Neural cell (in vitro differentiated cells): Measurements from ENCODE around the gene SUMO2. TPM values are rescaled to one million over a fixed set of nuclear protein-coding genes. Genes with fewer than 3 reads are reported as not detected.

ENCODE experiments used
- H2AFZ ChIP-seq: fragments of 200-600, 300-800 bp; sonication (generic), shearing (Covaris generic); 2 replicates; pipeline ENCODE4 v1.6.0; 2014; ENCODE audit warnings: low read depth, mild to moderate bottlenecking, antibody characterized with exemption, low read length, moderate library complexity
- H3F3A ChIP-seq: fragments of 200-600 bp; shearing (Covaris generic); 2 replicates; pipeline ENCODE4 v1.6.1; 2016; ENCODE audit warnings: mild to moderate bottlenecking, moderate library complexity, mixed read lengths, antibody characterized with exemption, low read length; ENCODE audit not compliant: insufficient read depth, poor library complexity, severe bottlenecking
- H3K27ac ChIP-seq: fragments of 200-600, 300-800 bp; sonication (generic), shearing (Covaris generic); 2 replicates; pipeline ENCODE4 v1.5.1; 2014; ENCODE audit warnings: mild to moderate bottlenecking, low read length, moderate library complexity
- H3K27me3 ChIP-seq: fragments of 300-800, 200-600 bp; sonication (generic), shearing (Covaris generic); 2 replicates; pipeline ENCODE4 v1.6.0; 2014; ENCODE audit warnings: mild to moderate bottlenecking, low read depth, low read length, moderate library complexity; ENCODE audit not compliant: insufficient read depth
- H3K36me3 ChIP-seq: fragments of 300-800, 200-600 bp; sonication (generic), shearing (Covaris generic); 2 replicates; pipeline ENCODE4 v1.5.1; 2014; ENCODE audit warnings: mild to moderate bottlenecking, antibody characterized with exemption, low read length, moderate library complexity; ENCODE audit not compliant: insufficient read depth
- H3K4me2 ChIP-seq: fragments of 300-800, 200-600 bp; sonication (generic), shearing (Covaris generic); 2 replicates; pipeline ENCODE4 v1.6.0; 2014; ENCODE audit warnings: mild to moderate bottlenecking, low read length
- H3K4me3 ChIP-seq: fragments of 300-800, 200-600 bp; sonication (generic), shearing (Covaris generic); 2 replicates; pipeline ENCODE4 v1.5.1; 2014; ENCODE audit warnings: mild to moderate bottlenecking, low read length, moderate library complexity
- H3K79me2 ChIP-seq: fragments of 200-600 bp; shearing (Covaris generic); replicated peaks from 2 replicates; pipeline ENCODE4 v1.6.0; 2014; ENCODE audit warnings: mild to moderate bottlenecking, low read length, moderate library complexity; ENCODE audit not compliant: insufficient read depth
- H3K9ac ChIP-seq: fragments of 300-800, 200-600 bp; sonication (generic), shearing (Covaris generic); 2 replicates; pipeline ENCODE4 v1.6.1; 2016; ENCODE audit warnings: mild to moderate bottlenecking, low read length, mixed read lengths
- H3K9me2 ChIP-seq: fragments of 200-600 bp; shearing (Covaris generic); 2 replicates; pipeline ENCODE4 v1.6.1; 2016; ENCODE audit warnings: mild to moderate bottlenecking, low read length, mixed read lengths; ENCODE audit not compliant: insufficient read depth
- H3K9me3 ChIP-seq: fragments of 200-600, 300-800 bp; sonication (generic), shearing (Covaris generic); 2 replicates; pipeline ENCODE4 v1.6.1; 2016; ENCODE audit warnings: mild to moderate bottlenecking, mixed run types, low read length, moderate library complexity, mixed read lengths
- H4K20me1 ChIP-seq: fragments of 200-600 bp; shearing (Covaris generic); 2 replicates; pipeline ENCODE4 v1.6.1; 2016; ENCODE audit warnings: mild to moderate bottlenecking, mixed run types; ENCODE audit not compliant: insufficient read depth
- CTCF ChIP-seq: fragments of 450-650 bp; IDR thresholded peaks from 2 replicates; pipeline ENCODE4 v1.5.1; 2014; ENCODE audit warnings: antibody characterized with exemption, mild to moderate bottlenecking, moderate library complexity; ENCODE audit not compliant: poor library complexity, severe bottlenecking
- EP300 ChIP-seq: fragments of 450-650 bp; conservative IDR thresholded peaks from 2 replicates; pipeline ENCODE4 v1.6.1; 2014; ENCODE audit warnings: antibody characterized with exemption, mild to moderate bottlenecking, moderate library complexity; ENCODE audit not compliant: poor library complexity, severe bottlenecking
- EZH2 ChIP-seq: fragments of 200-600, 300-800 bp; shearing (Covaris generic), sonication (generic); IDR thresholded peaks from 2 replicates; pipeline ENCODE4 v1.6.1; 2014; ENCODE audit warnings: antibody characterized with exemption, low read length, borderline replicate concordance, mild to moderate bottlenecking; ENCODE audit not compliant: insufficient read depth, poor library complexity, severe bottlenecking
- MXI1 ChIP-seq: fragments of 450-650 bp; conservative IDR thresholded peaks from 2 replicates; pipeline ENCODE4 v1.6.1; 2014; ENCODE audit warnings: antibody characterized with exemption, mild to moderate bottlenecking; ENCODE audit not compliant: poor library complexity, severe bottlenecking
- POLR2AphosphoS5 ChIP-seq: IDR thresholded peaks from 2 replicates; pipeline ENCODE4 v1.6.1; 2012
- RAD21 ChIP-seq: fragments of 450-650 bp; conservative IDR thresholded peaks from 2 replicates; pipeline ENCODE4 v1.6.1; 2014; ENCODE audit warnings: antibody characterized with exemption, mild to moderate bottlenecking, moderate library complexity
- REST ChIP-seq: IDR thresholded peaks from 2 replicates; pipeline ENCODE4 v1.6.1; 2012; ENCODE audit warnings: borderline replicate concordance
- SMC3 ChIP-seq: fragments of 450-650 bp; conservative IDR thresholded peaks from 2 replicates; pipeline ENCODE4 v1.6.1; 2014; ENCODE audit warnings: antibody characterized with exemption, mild to moderate bottlenecking, moderate library complexity; ENCODE audit not compliant: poor library complexity
- TAF1 ChIP-seq: IDR thresholded peaks from 2 replicates; pipeline ENCODE4 v1.6.1; 2012; ENCODE audit warnings: low read depth
- polyA plus RNA-seq: library from polyadenylated mRNA; depleted of rRNA; stranded (reverse); fragments of >200 nt; gene quantifications from 2 replicates; pipeline ENCODE4 v1.2.3, GENCODE V29; 2014

The SUMO2 gene
- polyA plus RNA-seq, 1 donor from 2014 or later: 283 TPM

GRCh38 chr17:75146592-75146991 lies 36.2 kb downstream of the SUMO2 start:
- Histone ChIP-seq H4K20me1 (peaks cover 70% of the 10 kb centered on the region), H3K9me3 (no peaks in the 10 kb centered on the region), H3K27me3 (no peaks in the 10 kb centered on the region), H3F3A (no peaks in the 10 kb centered on the region), H3K36me3 (peaks cover 24% of the 10 kb centered on the region), H3K79me2 (peaks cover 68% of the 10 kb centered on the region), H3K9ac (no peak overlapping the region), H3K9me2 (no peaks in the 10 kb centered on the region), H3K4me2 (no peak overlapping the region), H2AFZ (no peak overlapping the region), H3K4me3 (no peak overlapping the region), H3K27ac (no peak overlapping the region)
- TF ChIP-seq POLR2AphosphoS5: no peak
- TF ChIP-seq MXI1: no peak
- no peak for TF ChIP-seq EZH2
- TF ChIP-seq RAD21: no peak
- TF ChIP-seq SMC3: no peak
- TF ChIP-seq EP300: no peak
- no peak for TF ChIP-seq CTCF
- no peak for TF ChIP-seq REST
- TF ChIP-seq TAF1: no peak

GRCh38 chr17:75144816-75145512 lies 37.8 kb downstream of the SUMO2 start:
- Histone ChIP-seq H3F3A (no peaks in the 10 kb centered on the region), H3K27me3 (no peaks in the 10 kb centered on the region), H3K4me2 (no peak overlapping the region), H3K79me2 (peaks cover 59% of the 10 kb centered on the region), H3K36me3 (peaks cover 24% of the 10 kb centered on the region), H3K9me3 (no peaks in the 10 kb centered on the region), H3K4me3 (no peak overlapping the region), H3K9me2 (no peaks in the 10 kb centered on the region), H2AFZ (no peak overlapping the region), H3K27ac (no peak overlapping the region), H3K9ac (no peak overlapping the region), H4K20me1 (peaks cover 79% of the 10 kb centered on the region)
- TF ChIP-seq POLR2AphosphoS5: no peak
- TF ChIP-seq TAF1: no peak
- TF ChIP-seq EZH2: no peak
- TF ChIP-seq SMC3: no peak
- TF ChIP-seq MXI1: no peak
